Measurements from ENCODE around the gene C1QTNF6. TPM values are rescaled to one million over a fixed set of nuclear protein-coding genes. Genes with fewer than 3 reads are reported as not detected.

Gene C1QTNF6
- total and polyA plus RNA-seq, 9 donors: 10.3 to 28.9 (median 17.5) TPM

- Histone ChIP-seq H3K4me1 (ENCODE audit: control insufficient read depth, insufficient read depth, low read length) (peaks cover 30% of the 10 kb centered on the region), H3K9me3 (replicated peaks; ENCODE audit: control insufficient read depth, low read depth, low read length) (no peaks in the 10 kb centered on the region), H3K36me3 (ENCODE audit: control insufficient read depth, insufficient read depth, low read length) (no peaks in the 10 kb centered on the region), H3K27ac (ENCODE audit: low read length) (no peak overlapping the region), H3K27me3 (ENCODE audit: control insufficient read depth, insufficient read depth, low read length) (no peaks in the 10 kb centered on the region), H3K4me3 (ENCODE audit: low read length) (no peak overlapping the region)
- no peak for DNase-seq
- no CpG with 5 or more reads among the region's 4 CpGs for WGBS (ENCODE audit: insufficient coverage)
These were observed 2.3 kb upstream of the C1QTNF6 start for GRCh38 chr22:37190262-37190780.

GRCh38 chr22:37188901-37189466 lies 937 bp upstream of the C1QTNF6 start:
- DNase-seq: peak; percentile 78
- Histone ChIP-seq H3K9me3 (replicated peaks; ENCODE audit: control insufficient read depth, low read depth, low read length) (no peaks in the 10 kb centered on the region), H3K4me3 (ENCODE audit: low read length) (no peak overlapping the region), H3K36me3 (ENCODE audit: control insufficient read depth, insufficient read depth, low read length) (peaks cover 3% of the 10 kb centered on the region), H3K27ac (ENCODE audit: low read length) (peak overlapping the region; percentile 94), H3K4me1 (ENCODE audit: control insufficient read depth, insufficient read depth, low read length) (peaks cover 36% of the 10 kb centered on the region), H3K27me3 (ENCODE audit: control insufficient read depth, insufficient read depth, low read length) (no peaks in the 10 kb centered on the region)
- WGBS (ENCODE audit: insufficient coverage): 40% methylated on average over 1 of the region's 2 CpGs

- peaks cover 38% of the 10 kb centered on the region for H3K4me1 ChIP-seq (ENCODE audit: control insufficient read depth, insufficient read depth, low read length)
- no peaks in the 10 kb centered on the region for H3K27me3 ChIP-seq (ENCODE audit: control insufficient read depth, insufficient read depth, low read length)
- WGBS (ENCODE audit: insufficient coverage): 1% methylated on average over 5 of the region's 5 CpGs
- peak overlapping the region; percentile 94 for H3K27ac ChIP-seq (ENCODE audit: low read length)
- H3K9me3 ChIP-seq (replicated peaks; ENCODE audit: control insufficient read depth, low read depth, low read length): no peaks in the 10 kb centered on the region
- H3K36me3 ChIP-seq (ENCODE audit: control insufficient read depth, insufficient read depth, low read length): peaks cover 4% of the 10 kb centered on the region
- peak overlapping the region; percentile 50 for H3K4me3 ChIP-seq (ENCODE audit: low read length)
- DNase-seq: peak; percentile 43
These were observed 526 bp downstream of the C1QTNF6 start for GRCh38 chr22:37187552-37187890.

GRCh38 chr22:37186997-37187522 lies 987 bp downstream of the C1QTNF6 start:
- Histone ChIP-seq H3K36me3 (ENCODE audit: control insufficient read depth, insufficient read depth, low read length) (peaks cover 7% of the 10 kb centered on the region), H3K4me3 (ENCODE audit: low read length) (peak overlapping the region; percentile 50), H3K9me3 (replicated peaks; ENCODE audit: control insufficient read depth, low read depth, low read length) (no peaks in the 10 kb centered on the region), H3K27ac (ENCODE audit: low read length) (peak overlapping the region; percentile 94), H3K4me1 (ENCODE audit: control insufficient read depth, insufficient read depth, low read length) (peaks cover 38% of the 10 kb centered on the region), H3K27me3 (ENCODE audit: control insufficient read depth, insufficient read depth, low read length) (no peaks in the 10 kb centered on the region)
- peak; percentile 40 for DNase-seq
- 87% methylated on average over 3 of the region's 4 CpGs for WGBS (ENCODE audit: insufficient coverage)

- peak overlapping the region; percentile 94 for H3K27ac ChIP-seq (ENCODE audit: low read length)
- peak overlapping the region; percentile 50 for H3K4me3 ChIP-seq (ENCODE audit: low read length)
- H3K27me3 ChIP-seq (ENCODE audit: control insufficient read depth, insufficient read depth, low read length): no peaks in the 10 kb centered on the region
- 78% methylated on average over 4 of the region's 9 CpGs for WGBS (ENCODE audit: insufficient coverage)
- H3K9me3 ChIP-seq (replicated peaks; ENCODE audit: control insufficient read depth, low read depth, low read length): no peaks in the 10 kb centered on the region
- H3K36me3 ChIP-seq (ENCODE audit: control insufficient read depth, insufficient read depth, low read length): peaks cover 12% of the 10 kb centered on the region
- peak; percentile 91 for DNase-seq
- H3K4me1 ChIP-seq (ENCODE audit: control insufficient read depth, insufficient read depth, low read length): peaks cover 38% of the 10 kb centered on the region
These were observed 1.6 kb downstream of the C1QTNF6 start for GRCh38 chr22:37186228-37186996.

- peaks cover 38% of the 10 kb centered on the region for H3K4me1 ChIP-seq (ENCODE audit: control insufficient read depth, insufficient read depth, low read length)
- H3K36me3 ChIP-seq (ENCODE audit: control insufficient read depth, insufficient read depth, low read length): peaks cover 12% of the 10 kb centered on the region
- H3K27me3 ChIP-seq (ENCODE audit: control insufficient read depth, insufficient read depth, low read length): no peaks in the 10 kb centered on the region
- no peaks in the 10 kb centered on the region for H3K9me3 ChIP-seq (replicated peaks; ENCODE audit: control insufficient read depth, low read depth, low read length)
- no peak overlapping the region for H3K4me3 ChIP-seq (ENCODE audit: low read length)
- H3K27ac ChIP-seq (ENCODE audit: low read length): no peak overlapping the region
- WGBS (ENCODE audit: insufficient coverage): 81% methylated on average over 11 of the region's 13 CpGs
- no peak for DNase-seq
These were observed 2.3 kb downstream of the C1QTNF6 start for GRCh38 chr22:37185646-37186227.

GRCh38 chr22:37184816-37185541 lies 3.1 kb downstream of the C1QTNF6 start:
- Histone ChIP-seq H3K36me3 (ENCODE audit: control insufficient read depth, insufficient read depth, low read length) (peaks cover 12% of the 10 kb centered on the region), H3K9me3 (replicated peaks; ENCODE audit: control insufficient read depth, low read depth, low read length) (no peaks in the 10 kb centered on the region), H3K27ac (ENCODE audit: low read length) (no peak overlapping the region), H3K27me3 (ENCODE audit: control insufficient read depth, insufficient read depth, low read length) (no peaks in the 10 kb centered on the region), H3K4me3 (ENCODE audit: low read length) (no peak overlapping the region), H3K4me1 (ENCODE audit: control insufficient read depth, insufficient read depth, low read length) (peaks cover 42% of the 10 kb centered on the region)
- no peak for DNase-seq
- WGBS (ENCODE audit: insufficient coverage): 86% methylated on average over 12 of the region's 18 CpGs

- peaks cover 12% of the 10 kb centered on the region for H3K36me3 ChIP-seq (ENCODE audit: control insufficient read depth, insufficient read depth, low read length)
- peaks cover 48% of the 10 kb centered on the region for H3K4me1 ChIP-seq (ENCODE audit: control insufficient read depth, insufficient read depth, low read length)
- no peak overlapping the region for H3K4me3 ChIP-seq (ENCODE audit: low read length)
- no peak overlapping the region for H3K27ac ChIP-seq (ENCODE audit: low read length)
- WGBS (ENCODE audit: insufficient coverage): 82% methylated on average over 12 of the region's 12 CpGs
- no peaks in the 10 kb centered on the region for H3K27me3 ChIP-seq (ENCODE audit: control insufficient read depth, insufficient read depth, low read length)
- no peaks in the 10 kb centered on the region for H3K9me3 ChIP-seq (replicated peaks; ENCODE audit: control insufficient read depth, low read depth, low read length)
- DNase-seq: no peak
These were observed 3.7 kb downstream of the C1QTNF6 start for GRCh38 chr22:37184380-37184755.

GRCh38 chr22:37183432-37184379 lies 4.3 kb downstream of the C1QTNF6 start:
- Histone ChIP-seq H3K27me3 (ENCODE audit: control insufficient read depth, insufficient read depth, low read length) (no peaks in the 10 kb centered on the region), H3K4me3 (ENCODE audit: low read length) (no peak overlapping the region), H3K27ac (ENCODE audit: low read length) (no peak overlapping the region), H3K36me3 (ENCODE audit: control insufficient read depth, insufficient read depth, low read length) (peaks cover 12% of the 10 kb centered on the region), H3K4me1 (ENCODE audit: control insufficient read depth, insufficient read depth, low read length) (peaks cover 48% of the 10 kb centered on the region), H3K9me3 (replicated peaks; ENCODE audit: control insufficient read depth, low read depth, low read length) (no peaks in the 10 kb centered on the region)
- WGBS (ENCODE audit: insufficient coverage): 58% methylated on average over 10 of the region's 17 CpGs
- no peak for DNase-seq

All from muscle of leg (tissue), 11 donors.